Gastroesophageal sphincter (tissue), 4 donors: ENCODE data around the gene POR. TPM values are rescaled to one million over a fixed set of nuclear protein-coding genes. Genes with fewer than 3 reads are reported as not detected.

Experiments used
- ATAC-seq: fragments of 150-250 bp; one replicate; pipeline ENCODE4 v1.9.1; 2016; ENCODE audit warnings: mild to moderate bottlenecking, moderate library complexity
- H3K27ac ChIP-seq, 4 donors: fragments of 200-600 bp; sonication (generic) in 3 of 4; 1 replicate in 3 of 4; 2 replicates in 1 of 4; pipeline ENCODE4 v1.5.1; 2016 to 2019
- H3K27me3 ChIP-seq: fragments of 200-600 bp; sonication (generic); one replicate; pipeline ENCODE4 v1.5.1; 2019
- H3K36me3 ChIP-seq, 2 donors: fragments of 200-600 bp; sonication (generic); one replicate each; pipeline ENCODE4 v1.5.1; 2019; ENCODE audit warnings: control low read depth in 1 of 2
- H3K4me1 ChIP-seq, 3 donors: fragments of 200-600 bp; sonication (generic); 1 replicate in 2 of 3; 2 replicates in 1 of 3; pipeline ENCODE4 v1.5.1; 2016 to 2019; ENCODE audit warnings: control low read depth in 2 of 3
- H3K4me3 ChIP-seq, 2 donors: fragments of 200-600 bp; sonication (generic); one replicate each; pipeline ENCODE4 v1.5.1; 2019; ENCODE audit warnings: mild to moderate bottlenecking in 1 of 2, moderate library complexity in 1 of 2
- H3K9me3 ChIP-seq, 3 donors: fragments of 200-600 bp; sonication (generic); one replicate each; pipeline ENCODE4 v1.5.1; 2017 to 2019; ENCODE audit warnings: control low read depth in 2 of 3
- CTCF ChIP-seq, 4 experiments: fragments of 200-600 bp in 2 of 4; fragments of 450-650 bp in 2 of 4; sonication (generic) in 1 of 4; IDR thresholded peaks; one replicate each; pipeline ENCODE4 v1.5.1; 2017 to 2019; ENCODE audit warnings: antibody characterized with exemption in 4 of 4, mild to moderate bottlenecking in 2 of 4, moderate library complexity in 2 of 4
- EP300 ChIP-seq: sonication (generic); formaldehyde crosslinking; IDR thresholded peaks from one replicate; pipeline ENCODE4 v1.6.1; 2017; ENCODE audit warnings: antibody characterized with exemption, mild to moderate bottlenecking
- POLR2A ChIP-seq, 2 donors: fragments of 450-650 bp; IDR thresholded peaks; one replicate each; pipeline ENCODE4 v1.6.1; 2017; ENCODE audit warnings: antibody characterized with exemption in 2 of 2, mild to moderate bottlenecking in 2 of 2, moderate library complexity in 1 of 2
- POLR2AphosphoS5 ChIP-seq: sonication (generic); formaldehyde crosslinking; IDR thresholded peaks from one replicate; pipeline ENCODE4 v1.6.1; 2017; ENCODE audit warnings: antibody characterized with exemption
- WGBS, 2 donors: methylation state at CpG; one replicate each; pipeline ENCODE4 v1.1.5; 2018; ENCODE audit warnings: low coverage in 1 of 2; 5-methylcytosine and 5-hydroxymethylcytosine counted together
- total RNA-seq, 4 donors: library from RNA; depleted of rRNA; stranded (reverse); fragments of >200 nt; gene quantifications; one replicate each; pipeline ENCODE4 v1.1.0, GENCODE V29; 2016

Gene POR
- total RNA-seq, 4 donors from 2014 or later = 31.5 to 54.3 (median 47.7) TPM

- H3K27ac ChIP-seq = no peak overlapping the region
- H3K4me3 ChIP-seq = no peak overlapping the region
- no peak for TF ChIP-seq POLR2A (IDR thresholded peaks at IDR 0.05)
- TF ChIP-seq EP300 = no peak
- TF ChIP-seq POLR2AphosphoS5 = no peak
- no peak for TF ChIP-seq CTCF (IDR thresholded peaks at IDR 0.05)
- H3K36me3 ChIP-seq = peaks cover 0 to 9% of the 10 kb centered on the region in 2 donors
- H3K27me3 ChIP-seq = no peaks in the 10 kb centered on the region
- H3K4me1 ChIP-seq = peaks cover 0 to 24% (median 4%) of the 10 kb centered on the region in 3 donors
- no peaks in the 10 kb centered on the region for H3K9me3 ChIP-seq
- 68 to 76% methylated on average over 5 of the region's 8 CpGs for WGBS, 2 donors
- ATAC-seq = no peak
These were observed 31.4 kb downstream of the POR start for GRCh38 chr7:75946207-75946855.

- no peak for TF ChIP-seq CTCF (IDR thresholded peaks at IDR 0.05)
- no peak for TF ChIP-seq POLR2AphosphoS5
- no peak for TF ChIP-seq EP300
- no peak for TF ChIP-seq POLR2A (IDR thresholded peaks at IDR 0.05)
- no peak for ATAC-seq
- no peak overlapping the region for H3K4me3 ChIP-seq
- no peaks in the 10 kb centered on the region for H3K9me3 ChIP-seq
- no peak overlapping the region for H3K27ac ChIP-seq
- H3K4me1 ChIP-seq = peaks cover 0 to 30% (median 4%) of the 10 kb centered on the region in 3 donors
- 35% methylated on average over 2 of the region's 9 CpGs; no CpG with 5 or more reads in 1 of the 2 donors for WGBS, 2 donors
- H3K27me3 ChIP-seq = no peaks in the 10 kb centered on the region
- peaks cover 0 to 9% of the 10 kb centered on the region in 2 donors for H3K36me3 ChIP-seq
These were observed 33.2 kb downstream of the POR start for GRCh38 chr7:75948179-75948578.

GRCh38 chr7:75950111-75950681 lies 35.2 kb downstream of the POR start:
- no peak overlapping the region for H3K27ac ChIP-seq
- peaks cover 0 to 30% (median 4%) of the 10 kb centered on the region in 3 donors for H3K4me1 ChIP-seq
- ATAC-seq = no peak
- TF ChIP-seq POLR2AphosphoS5 (no peak), CTCF (IDR thresholded peaks at IDR 0.05) (no peak), POLR2A (IDR thresholded peaks at IDR 0.05) (no peak), EP300 (no peak)
- no peak overlapping the region for H3K4me3 ChIP-seq
- H3K9me3 ChIP-seq = no peaks in the 10 kb centered on the region
- 62 to 96% methylated on average over 4 to 12 of the region's 15 CpGs for WGBS, 2 donors
- H3K27me3 ChIP-seq = no peaks in the 10 kb centered on the region
- H3K36me3 ChIP-seq = peaks cover 0 to 27% of the 10 kb centered on the region in 2 donors

- no peaks in the 10 kb centered on the region for H3K9me3 ChIP-seq
- no peak overlapping the region for H3K4me3 ChIP-seq
- H3K36me3 ChIP-seq = peaks cover 0 to 40% of the 10 kb centered on the region in 2 donors
- TF ChIP-seq POLR2A (IDR thresholded peaks at IDR 0.05) (no peak), EP300 (no peak), POLR2AphosphoS5 (no peak)
- no peaks in the 10 kb centered on the region for H3K27me3 ChIP-seq
- ATAC-seq = peak; percentile 68
- 62 to 80% methylated on average over 1 to 5 of the region's 5 CpGs for WGBS, 2 donors
- no peak overlapping the region for H3K27ac ChIP-seq
- H3K4me1 ChIP-seq = peaks cover 0 to 30% (median 4%) of the 10 kb centered on the region in 3 donors
These were observed 36.6 kb downstream of the POR start for GRCh38 chr7:75951506-75951905.

- WGBS, 2 donors = 96 to 100% methylated on average over 1 to 3 of the region's 7 CpGs
- H3K4me3 ChIP-seq = no peak overlapping the region
- no peak for TF ChIP-seq POLR2AphosphoS5
- H3K36me3 ChIP-seq = peaks cover 0 to 50% of the 10 kb centered on the region in 2 donors
- no peak overlapping the region for H3K27ac ChIP-seq
- H3K9me3 ChIP-seq = no peaks in the 10 kb centered on the region
- H3K27me3 ChIP-seq = no peaks in the 10 kb centered on the region
- H3K4me1 ChIP-seq = peaks cover 0 to 21% (median under 1%) of the 10 kb centered on the region in 3 donors
- no peak for ATAC-seq
These were observed 38.5 kb downstream of the POR start for GRCh38 chr7:75953431-75953830.

GRCh38 chr7:75953931-75954330 lies 39.0 kb downstream of the POR start:
- H3K27me3 ChIP-seq = no peaks in the 10 kb centered on the region
- no peak for ATAC-seq
- H3K9me3 ChIP-seq = no peaks in the 10 kb centered on the region
- no peak overlapping the region for H3K4me3 ChIP-seq
- H3K36me3 ChIP-seq = peaks cover 0 to 55% of the 10 kb centered on the region in 2 donors
- no peak for TF ChIP-seq POLR2AphosphoS5
- TF ChIP-seq EP300 = no peak
- TF ChIP-seq CTCF (IDR thresholded peaks at IDR 0.05) = no peak
- no peak for TF ChIP-seq POLR2A (IDR thresholded peaks at IDR 0.05)
- H3K27ac ChIP-seq = no peak overlapping the region
- peaks cover 0 to 21% (median 0%) of the 10 kb centered on the region in 3 donors for H3K4me1 ChIP-seq
- WGBS, 2 donors = 92 to 96% methylated on average over 8 to 11 of the region's 11 CpGs
